CD4-positive, alpha-beta T cell treated with Interleukin-2 at 100 ng/mL for 4 hours (primary cell): ENCODE measurements around the gene CYP24A1.

Experiments used
- DNase-seq: peaks from one replicate; pipeline ENCODE4 v3.0.0-alpha.2; 2020; ENCODE audit warnings: low spot score

Gene CYP24A1

GRCh38 chr20:54155736-54156317, 18.0 kb downstream of the CYP24A1 start:
- no peak for DNase-seq

GRCh38 chr20:54154439-54154838, 19.3 kb downstream of the CYP24A1 start:
- DNase-seq, result no peak

GRCh38 chr20:54153847-54154246, 19.9 kb downstream of the CYP24A1 start:
- no peak for DNase-seq

- no peak for DNase-seq
These were observed 20.8 kb downstream of the CYP24A1 start for GRCh38 chr20:54153041-54153327.

- no peak for DNase-seq
These were observed 21.4 kb downstream of the CYP24A1 start for GRCh38 chr20:54152227-54153040.

- DNase-seq, result no peak
These were observed 22.1 kb downstream of the CYP24A1 start for GRCh38 chr20:54151511-54152226.

GRCh38 chr20:54151075-54151439, 22.7 kb downstream of the CYP24A1 start:
- no peak for DNase-seq

- DNase-seq, result no peak
These were observed 24.0 kb downstream of the CYP24A1 start for GRCh38 chr20:54149765-54150264.

GRCh38 chr20:54148947-54149764, 24.6 kb downstream of the CYP24A1 start:
- no peak for DNase-seq

GRCh38 chr20:54146672-54147071, 27.1 kb downstream of the CYP24A1 start:
- DNase-seq, result no peak

GRCh38 chr20:54144847-54145414, 28.9 kb downstream of the CYP24A1 start:
- no peak for DNase-seq

- no peak for DNase-seq
These were observed 32.7 kb downstream of the CYP24A1 start for GRCh38 chr20:54140927-54141566.

GRCh38 chr20:54140486-54140885, 33.3 kb downstream of the CYP24A1 start:
- no peak for DNase-seq

- DNase-seq, result no peak
These were observed 33.7 kb downstream of the CYP24A1 start for GRCh38 chr20:54140067-54140466.

- DNase-seq, result no peak
These were observed 34.6 kb downstream of the CYP24A1 start for GRCh38 chr20:54139188-54139587.

- no peak for DNase-seq
These were observed 35.4 kb downstream of the CYP24A1 start for GRCh38 chr20:54138427-54138826.

GRCh38 chr20:54137115-54137514, 36.7 kb downstream of the CYP24A1 start:
- DNase-seq, result no peak

- DNase-seq, result no peak
These were observed 39.2 kb downstream of the CYP24A1 start for GRCh38 chr20:54134445-54135220.

GRCh38 chr20:54133434-54134427, 40.1 kb downstream of the CYP24A1 start:
- DNase-seq, result no peak
